ENCODE measurements around the gene RPL35A.
"Not testable (repeated sequence)": the region's sequence is repeated elsewhere in the genome, so short reads cannot be mapped to it uniquely, and the experiment has no call there.

DNA sequence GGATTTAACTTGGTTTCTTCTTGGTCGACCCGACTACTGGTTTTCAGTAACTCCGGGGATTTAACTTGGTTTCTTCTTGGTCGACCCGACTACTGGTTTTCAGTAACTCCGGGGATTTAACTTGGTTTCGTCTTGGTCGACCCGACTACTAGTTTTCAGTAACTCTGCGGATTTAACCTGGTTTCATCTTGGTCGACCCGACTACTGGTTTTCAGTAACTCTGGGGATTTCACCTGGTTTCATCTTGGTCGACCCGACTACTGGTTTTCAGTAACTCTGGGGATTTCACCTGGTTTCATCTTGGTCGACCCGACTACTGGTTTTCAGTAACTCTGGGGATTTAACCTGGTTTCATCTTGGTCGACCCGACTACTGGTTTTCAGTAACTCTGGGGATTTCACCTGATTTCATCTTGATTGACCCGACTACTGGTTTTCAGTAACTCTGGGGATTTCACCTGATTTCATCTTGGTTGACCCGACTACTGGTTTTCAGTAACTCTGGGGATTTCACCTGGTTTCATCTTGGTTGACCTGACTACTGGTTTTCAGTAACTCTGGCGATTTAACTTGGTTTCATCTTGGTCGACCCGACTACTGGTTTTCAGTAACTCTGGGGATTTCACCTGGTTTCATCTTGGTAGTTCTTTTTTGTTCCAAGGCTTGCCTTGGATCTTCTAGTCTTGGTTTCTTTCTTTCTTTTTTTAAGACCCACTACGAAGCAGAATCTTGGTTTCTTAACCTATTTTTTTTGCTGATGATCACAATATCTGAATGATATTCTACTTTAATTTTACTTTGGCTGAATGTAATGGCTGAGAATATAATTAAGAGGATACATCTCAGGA, 28.3 kb upstream of the RPL35A start:
- TF ChIP-seq, protein P1, sequence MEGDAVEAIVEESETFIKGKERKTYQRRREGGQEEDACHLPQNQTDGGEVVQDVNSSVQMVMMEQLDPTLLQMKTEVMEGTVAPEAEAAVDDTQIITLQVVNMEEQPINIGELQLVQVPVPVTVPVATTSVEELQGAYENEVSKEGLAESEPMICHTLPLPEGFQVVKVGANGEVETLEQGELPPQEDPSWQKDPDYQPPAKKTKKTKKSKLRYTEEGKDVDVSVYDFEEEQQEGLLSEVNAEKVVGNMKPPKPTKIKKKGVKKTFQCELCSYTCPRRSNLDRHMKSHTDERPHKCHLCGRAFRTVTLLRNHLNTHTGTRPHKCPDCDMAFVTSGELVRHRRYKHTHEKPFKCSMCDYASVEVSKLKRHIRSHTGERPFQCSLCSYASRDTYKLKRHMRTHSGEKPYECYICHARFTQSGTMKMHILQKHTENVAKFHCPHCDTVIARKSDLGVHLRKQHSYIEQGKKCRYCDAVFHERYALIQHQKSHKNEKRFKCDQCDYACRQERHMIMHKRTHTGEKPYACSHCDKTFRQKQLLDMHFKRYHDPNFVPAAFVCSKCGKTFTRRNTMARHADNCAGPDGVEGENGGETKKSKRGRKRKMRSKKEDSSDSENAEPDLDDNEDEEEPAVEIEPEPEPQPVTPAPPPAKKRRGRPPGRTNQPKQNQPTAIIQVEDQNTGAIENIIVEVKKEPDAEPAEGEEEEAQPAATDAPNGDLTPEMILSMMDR (IDR thresholded peaks at IDR 0.05), result not testable (repeated sequence)
- not testable (repeated sequence) for TF ChIP-seq ZFX (IDR thresholded peaks at IDR 0.05; ENCODE audit: borderline replicate concordance)

Data from 22Rv1 (cell line).